C4-2B (cell line): ENCODE data around the gene RANBP17.

Source experiments
- CTCF ChIP-seq: fragments of 450-650 bp; conservative IDR thresholded peaks from 2 replicates; pipeline ENCODE4 v1.5.1; 2017; ENCODE audit warnings: mild to moderate bottlenecking
- ZFX ChIP-seq: fragments of 450-650 bp; IDR thresholded peaks from 2 replicates; pipeline ENCODE4 v1.6.1; 2017

GRCh38 chr5:170960567-170960966 lies 98.7 kb downstream of the RANBP17 start:
- TF ChIP-seq CTCF (no peak), ZFX (no peak)
